K562 (cell line): ENCODE results near the gene MYLK4.

ENCODE experiments used
- DPF2 ChIP-seq: fragments of 450-650 bp; IDR thresholded peaks from 2 replicates; pipeline ENCODE4 v1.6.1; 2016
- FOS ChIP-seq: IDR thresholded peaks from 3 replicates; pipeline ENCODE4 v1.6.1; 2011; ENCODE audit not compliant: insufficient read length; ENCODE audit errors: extremely low read depth
- KLF1 ChIP-seq: fragments of 450-650 bp; IDR thresholded peaks from 2 replicates; pipeline ENCODE4 v1.6.1; 2016; ENCODE audit warnings: missing genetic modification characterization, missing compliant biosample characterization
- RCOR1 ChIP-seq, 2 experiments: IDR thresholded peaks; 2 replicates each; pipeline ENCODE4 v1.6.1; 2012; ENCODE audit warnings: low read depth in 2 of 2, low read length in 2 of 2, borderline replicate concordance in 1 of 2, improper control_type of control experiment in 1 of 2
- SRSF7 ChIP-seq: fragments of 200-400 bp; formaldehyde crosslinking; optimal IDR thresholded peaks from 2 replicates; pipeline ENCODE3; 2017; ENCODE audit warnings: mild to moderate bottlenecking, low read depth, low read length
- TSC22D4 ChIP-seq: fragments of 450-650 bp; IDR thresholded peaks from 2 replicates; pipeline ENCODE4 v1.6.1; 2016; ENCODE audit warnings: missing genetic modification characterization, missing biosample characterization, control low read depth
- ZNF232 ChIP-seq: sonication (generic); formaldehyde crosslinking; IDR thresholded peaks from 2 replicates; pipeline ENCODE4 v1.8.0; 2022; ENCODE audit warnings: mild to moderate bottlenecking, missing genetic modification reagents

GRCh38 chr6:2775003-2775402, 24.3 kb upstream of the MYLK4 start:
- no peak for TF ChIP-seq TSC22D4 (tag)
- no peak for TF ChIP-seq FOS
- no peak for TF ChIP-seq DPF2
- no peak for TF ChIP-seq KLF1 (tag)
- no peak for TF ChIP-seq RCOR1 (IDR thresholded peaks at IDR 0.05; ENCODE audit: borderline replicate concordance in 1 of 2, low read depth in 2 of 2, low read length in 2 of 2)
- no peak for TF ChIP-seq ZNF232
- no peak for TF ChIP-seq SRSF7
